GM20000 (cell line): ENCODE results near the gene XG.
"Not testable (repeated sequence)": the region's sequence is repeated elsewhere in the genome, so short reads cannot be mapped to it uniquely, and the experiment has no call there.

Experiments used
- DNase-seq: peaks from one replicate; pipeline ENCODE4 v3.0.0; 2012; ENCODE audit warnings: low spot score
- CTCF ChIP-seq: IDR thresholded peaks from 2 replicates; pipeline ENCODE4 v1.5.1; 2012; ENCODE audit warnings: mild to moderate bottlenecking, control low read depth; ENCODE audit errors: extremely low read depth, missing control alignments

XG gene

GRCh38 chrX:2761246-2761645, 9.4 kb downstream of the XG start:
- TF ChIP-seq CTCF = no peak
- DNase-seq = no peak

GRCh38 chrX:2762671-2763070, 10.8 kb downstream of the XG start:
- not testable (repeated sequence) for DNase-seq

GRCh38 chrX:2764766-2765548, 13.1 kb downstream of the XG start:
- DNase-seq = not testable (repeated sequence)

GRCh38 chrX:2765549-2765830, 13.7 kb downstream of the XG start:
- no peak for TF ChIP-seq CTCF
- DNase-seq = no peak

GRCh38 chrX:2766906-2767305, 15.1 kb downstream of the XG start:
- no peak for TF ChIP-seq CTCF
- DNase-seq = no peak

- DNase-seq = no peak
- no peak for TF ChIP-seq CTCF
Measured at GRCh38 chrX:2767631-2768455, 16.0 kb downstream of the XG start.

GRCh38 chrX:2769615-2770014, 17.8 kb downstream of the XG start:
- no peak for DNase-seq
- no peak for TF ChIP-seq CTCF

- DNase-seq = not testable (repeated sequence)
Measured at GRCh38 chrX:2773166-2774055, 21.6 kb downstream of the XG start.
